Spleen (tissue), 11 donors: ENCODE data around the gene ST7. TPM values are rescaled to one million over a fixed set of nuclear protein-coding genes. Genes with fewer than 3 reads are reported as not detected.

ENCODE experiments used
- DNase-seq: peaks from one replicate; pipeline ENCODE4 v3.0.0-alpha.2; 2020
- H3K27ac ChIP-seq, 8 donors: fragments of 200-600 bp; sonication (generic) in 7 of 8; 1 replicate in 4 of 8; 2 replicates in 4 of 8; pipeline versions ENCODE4 v1.5.0 to v1.8.0; 2016 to 2021; ENCODE audit warnings: inconsistent platforms in 4 of 8, mild to moderate bottlenecking in 4 of 8, moderate library complexity in 1 of 8
- H3K27me3 ChIP-seq, 7 donors: fragments of 200-600 bp; sonication (generic) in 6 of 7; replicated peaks in 1 of 7; 1 replicate in 4 of 7; 2 replicates in 3 of 7; pipeline versions ENCODE4 v1.5.0 to v1.8.0; 2016 to 2021; ENCODE audit warnings: inconsistent platforms in 3 of 7, mild to moderate bottlenecking in 1 of 7
- H3K36me3 ChIP-seq, 6 donors: fragments of 200-600 bp; sonication (generic) in 5 of 6; 1 replicate in 4 of 6; 2 replicates in 2 of 6; pipeline versions ENCODE4 v1.5.0 to v1.8.0; 2016 to 2021; ENCODE audit warnings: inconsistent platforms in 2 of 6
- H3K4me1 ChIP-seq, 6 donors: fragments of 200-600 bp; sonication (generic) in 5 of 6; 1 replicate in 3 of 6; 2 replicates in 3 of 6; pipeline versions ENCODE4 v1.5.0 to v1.8.0; 2016 to 2021; ENCODE audit warnings: inconsistent platforms in 3 of 6
- H3K4me3 ChIP-seq, 8 donors: fragments of 200-600 bp; sonication (generic) in 7 of 8; 1 replicate in 4 of 8; 2 replicates in 4 of 8; pipeline versions ENCODE4 v1.5.0 to v1.8.0; 2016 to 2021; ENCODE audit warnings: inconsistent platforms in 4 of 8, mild to moderate bottlenecking in 4 of 8, moderate library complexity in 2 of 8
- H3K9me3 ChIP-seq, 8 donors: fragments of 200-600 bp; sonication (generic) in 7 of 8; 1 replicate in 4 of 8; 2 replicates in 4 of 8; pipeline versions ENCODE4 v1.5.0 to v1.8.0; 2016 to 2021; ENCODE audit warnings: inconsistent platforms in 4 of 8
- CTCF ChIP-seq, 11 experiments: fragments of 200-600 bp in 7 of 11; fragments of 450-650 bp in 4 of 11; sonication (generic) in 4 of 11; IDR thresholded peaks in 8 of 11; conservative IDR thresholded peaks in 3 of 11; 1 replicate in 7 of 11; 2 replicates in 4 of 11; pipeline versions ENCODE4 v1.4.0 to v1.8.0; 2016 to 2021; ENCODE audit warnings: antibody characterized with exemption in 11 of 11, inconsistent platforms in 4 of 11, mild to moderate bottlenecking in 1 of 11
- POLR2A ChIP-seq, 3 donors: fragments of 450-650 bp; IDR thresholded peaks; one replicate each; pipeline ENCODE4 v1.5.1; 2017; ENCODE audit warnings: antibody characterized with exemption in 3 of 3, mild to moderate bottlenecking in 1 of 3
- POLR2AphosphoS5 ChIP-seq, 3 donors: sonication (generic); formaldehyde crosslinking; IDR thresholded peaks; one replicate each; pipeline ENCODE4 v1.5.1; 2017; ENCODE audit warnings: antibody characterized with exemption in 3 of 3
- WGBS, 5 donors: extraction: QIAGEN DNeasy Blood & Tissue Kit in 3 of 5; methylation state at CpG; one replicate each; pipeline versions ENCODE4 v1.1.5 to v1.1.7; 2013 to 2018; 5-methylcytosine and 5-hydroxymethylcytosine counted together
- intact Hi-C: fragments of 100-400 bp; cut with DNase I; formaldehyde crosslinking; loops from one replicate; pipeline ENCODE4 v1.15.0; 2023; ENCODE audit warnings: low total_unique reads
- polyA plus RNA-seq, 3 donors: library from polyadenylated mRNA; stranded (reverse); fragments of 200-250 nt; gene quantifications; one replicate each; pipeline ENCODE4 v1.2.1, GENCODE V29; 2013
- total RNA-seq, 7 donors: library from RNA; depleted of rRNA in 3 of 7; stranded (reverse); fragments of >200 nt in 3 of 7; fragmentation: NEBNext Ultra II Directional in 4 of 7; extraction: Animal tissue kit (Norgen Biotek cat#: 25700) in 4 of 7; gene quantifications; one replicate each; pipeline versions ENCODE4 v1.1.0 to v1.2.1, GENCODE V29; 2016 to 2021
- donor health status: healthy with polysubstance abuse.
- donor health status: DM: no; HTN: no; CAD: no; lungs with moderate emphysema.
- donor health status: DM: no; HTN: no; CAD: no.
- donor health status: Bipolar disorder and iron deficiency.
- donor health status: healthy.
- donor health status: DM: no; HTN: no; CAD: no.
- donor health status: DM: yes; HTN: yes; CAD: no.

The ST7 gene
- total and polyA plus RNA-seq, 10 donors, result 4.7 to 36.4 (median 15.8) TPM

- Histone ChIP-seq H3K9me3 (no peaks in the 10 kb centered on the region), H3K27ac (no peak overlapping the region), H3K4me3 (no peak overlapping the region), H3K4me1 (peaks cover 0 to 23% (median 16%) of the 10 kb centered on the region in 6 donors), H3K27me3 (no peaks in the 10 kb centered on the region), H3K36me3 (no peaks in the 10 kb centered on the region)
- intact Hi-C loops, result loop anchor here (5.0 kb wide), 1 partner anchor 190 kb away; no protein-coding TSS in a partner anchor
- no peak for DNase-seq
- TF ChIP-seq CTCF (IDR thresholded peaks at IDR 0.05 in 8 of 11, conservative IDR thresholded peaks at IDR 0.05 in 3 of 11) (no peak), POLR2AphosphoS5 (IDR thresholded peaks at IDR 0.05) (no peak), POLR2A (IDR thresholded peaks at IDR 0.05) (no peak)
Observed at GRCh38 chr7:117122536-117122935, 169.2 kb downstream of the ST7 start.

GRCh38 chr7:117123311-117123926 is 170.1 kb downstream of the ST7 start:
- TF ChIP-seq CTCF (IDR thresholded peaks at IDR 0.05 in 8 of 11, conservative IDR thresholded peaks at IDR 0.05 in 3 of 11), result no peak
- Histone ChIP-seq H3K27me3 (no peaks in the 10 kb centered on the region), H3K4me1 (peaks cover 0 to 23% (median 16%) of the 10 kb centered on the region in 6 donors), H3K27ac (no peak overlapping the region), H3K4me3 (no peak overlapping the region), H3K9me3 (no peaks in the 10 kb centered on the region), H3K36me3 (no peaks in the 10 kb centered on the region)
- WGBS, 5 donors, result 87 to 97% (median 93%) methylated on average over 2 of the region's 2 CpGs
- intact Hi-C loops, result loop anchor here (5.0 kb wide), 1 partner anchor 191 kb away; no protein-coding TSS in a partner anchor
- no peak for DNase-seq

- Histone ChIP-seq H3K27me3 (no peaks in the 10 kb centered on the region), H3K9me3 (no peaks in the 10 kb centered on the region), H3K27ac (peak overlapping the region in 4 of 8 donors; percentile 9 to 20 (median 16)), H3K4me3 (no peak overlapping the region), H3K4me1 (peaks cover 0 to 13% (median 11%) of the 10 kb centered on the region in 6 donors), H3K36me3 (no peaks in the 10 kb centered on the region)
- 23 to 56% (median 43%) methylated on average over 4 of the region's 4 CpGs for WGBS, 5 donors
- intact Hi-C loops, result loop anchor here (5.0 kb wide), 1 partner anchor 192 kb away; no protein-coding TSS in a partner anchor
- TF ChIP-seq POLR2AphosphoS5 (IDR thresholded peaks at IDR 0.05), result peak in 1 of 3 donors; percentile 67
- TF ChIP-seq POLR2A (IDR thresholded peaks at IDR 0.05), result no peak
- TF ChIP-seq CTCF (IDR thresholded peaks at IDR 0.05 in 8 of 11, conservative IDR thresholded peaks at IDR 0.05 in 3 of 11), result no peak
- no peak for DNase-seq
Observed at GRCh38 chr7:117124591-117125220, 171.4 kb downstream of the ST7 start.

- Histone ChIP-seq H3K9me3 (no peaks in the 10 kb centered on the region), H3K4me3 (no peak overlapping the region), H3K4me1 (peaks cover 0 to 13% (median 11%) of the 10 kb centered on the region in 6 donors), H3K27ac (no peak overlapping the region), H3K27me3 (no peaks in the 10 kb centered on the region), H3K36me3 (peaks cover 0 to 3% (median 0%) of the 10 kb centered on the region in 6 donors)
- no peak for DNase-seq
- TF ChIP-seq POLR2A (IDR thresholded peaks at IDR 0.05) (no peak), POLR2AphosphoS5 (IDR thresholded peaks at IDR 0.05) (no peak), CTCF (IDR thresholded peaks at IDR 0.05 in 8 of 11, conservative IDR thresholded peaks at IDR 0.05 in 3 of 11) (no peak)
- 93 to 98% (median 95%) methylated on average over 1 of the region's 1 CpG for WGBS, 5 donors
- intact Hi-C loops, result no loop called here
Observed at GRCh38 chr7:117126676-117127075, 173.4 kb downstream of the ST7 start.
